K562 (cell line): ENCODE results near the gene SLC7A10. TPM values are rescaled to one million over a fixed set of nuclear protein-coding genes. Genes with fewer than 3 reads are reported as not detected.

ENCODE experiments used
- ATAC-seq: fragments of 200-7000 bp; cut with Tn5 transposase; 3 replicates; pipeline ENCODE4 v1.9.1; 2020; ENCODE audit warnings: moderate library complexity
- BruUV-seq: library from RNA; stranded (reverse); fragments of 400-500 nt; replicated peaks from 2 replicates; lab custom pipeline; 2021; lab: Mats Ljungman, UMichigan
- CTCF ChIA-PET: fragments of 300-600 bp; formaldehyde crosslinking; extraction: SDS; loops from one replicate; lab custom pipeline; 2021; ENCODE audit warnings: low intra/inter-chr PET ratio; lab: Yijun Ruan, JAX
- POLR2A ChIA-PET: fragments of 300-600, 350-650 bp; sonication (Branson Sonifier 250); formaldehyde crosslinking; extraction: SDS; loops from one replicate; lab custom pipeline; 2021; ENCODE audit warnings: antibody characterized with exemption, inconsistent platforms; lab: Yijun Ruan, JAX
- DNase-seq, 4 experiments: peaks; one replicate each; pipeline versions ENCODE4 v3.0.0 to v3.0.0-alpha.2; 2011 to 2018; ENCODE audit warnings: low spot score in 3 of 4, mixed read lengths in 3 of 4; ENCODE audit errors: extremely low read depth in 1 of 4
- FAIRE-seq: peaks from 2 replicates; lab custom pipeline; 2011; peaks lifted over from hg19 to GRCh38; lab: Jason Lieb, UNC
- H2AFZ ChIP-seq: 2 replicates; pipeline ENCODE4 v1.6.0; 2011; ENCODE audit warnings: low read depth, low read length, control low read depth, inconsistent platforms
- H3K27ac ChIP-seq: fragments of 200-600 bp; 3 replicates; pipeline ENCODE4 v1.8.0; 2011; ENCODE audit warnings: low read depth, mild to moderate bottlenecking, control low read depth, inconsistent platforms, low read length, moderate library complexity, mixed read lengths; ENCODE audit errors: extremely low read depth
- H3K27me3 ChIP-seq, 2 experiments: fragments of 300-600 bp in 1 of 2; 2 replicates in 1 of 2; 3 replicates in 1 of 2; pipeline versions ENCODE4 v1.6.0 to v1.8.0; 2011; ENCODE audit warnings: inconsistent platforms in 2 of 2, low read length in 2 of 2, mild to moderate bottlenecking in 1 of 2, mixed read lengths in 1 of 2, moderate library complexity in 1 of 2; ENCODE audit not compliant: control insufficient read depth in 2 of 2, insufficient read depth in 2 of 2
- H3K36me3 ChIP-seq: fragments of 300-600 bp; 3 replicates; pipeline ENCODE4 v1.8.0; 2011; ENCODE audit warnings: mild to moderate bottlenecking, low read length, inconsistent platforms; ENCODE audit not compliant: control insufficient read depth, insufficient read depth
- H3K4me1 ChIP-seq, 2 experiments: fragments of 200-600 bp in 1 of 2; replicated peaks in 1 of 2; 2 replicates in 1 of 2; 3 replicates in 1 of 2; pipeline versions ENCODE4 v1.5.1 to v1.8.0; 2011; ENCODE audit warnings: inconsistent platforms in 2 of 2, low read length in 2 of 2, mild to moderate bottlenecking in 1 of 2, mixed read lengths in 1 of 2, moderate library complexity in 1 of 2; ENCODE audit not compliant: control insufficient read depth in 2 of 2, insufficient read depth in 2 of 2
- H3K4me2 ChIP-seq: 2 replicates; pipeline ENCODE4 v1.6.1; 2011; ENCODE audit warnings: low read length, control low read depth, inconsistent platforms, mixed read lengths; ENCODE audit not compliant: insufficient read depth
- H3K4me3 ChIP-seq: fragments of 200-600 bp; sonication (generic), shearing (Covaris generic); 2 replicates; pipeline ENCODE4 v1.5.1; 2016; ENCODE audit warnings: control low read depth, inconsistent platforms
- H3K79me2 ChIP-seq: fragments of 200-600 bp; 3 replicates; pipeline ENCODE4 v1.8.0; 2011; ENCODE audit warnings: low read length, inconsistent platforms; ENCODE audit not compliant: control insufficient read depth, insufficient read depth
- H3K9ac ChIP-seq, 2 experiments: 2 replicates each; pipeline versions ENCODE4 v1.6.0 to v1.6.1; 2011; ENCODE audit warnings: low read depth in 2 of 2, low read length in 2 of 2, control low read depth in 1 of 2, inconsistent platforms in 1 of 2, mild to moderate bottlenecking in 1 of 2, mixed read lengths in 1 of 2; ENCODE audit not compliant: insufficient read depth in 1 of 2
- H3K9me1 ChIP-seq: one replicate; pipeline ENCODE4 v1.6.0; 2011; ENCODE audit warnings: inconsistent platforms, mild to moderate bottlenecking, low read length, moderate library complexity; ENCODE audit not compliant: control insufficient read depth, insufficient read depth
- H3K9me3 ChIP-seq: replicated peaks from 2 replicates; pipeline ENCODE4 v1.5.1; 2011; ENCODE audit warnings: low read depth, low read length, inconsistent platforms; ENCODE audit not compliant: control insufficient read depth, insufficient read depth
- H4K20me1 ChIP-seq: replicated peaks from 2 replicates; pipeline ENCODE4 v1.6.1; 2011; ENCODE audit warnings: low read length, inconsistent platforms, mixed read lengths; ENCODE audit not compliant: control insufficient read depth, insufficient read depth
- HMBOX1 ChIP-seq: sonication (generic); IDR thresholded peaks from 2 replicates; pipeline ENCODE4 v1.6.1; 2016
- JUND ChIP-seq, 2 experiments: IDR thresholded peaks; 2 replicates in 1 of 2; 3 replicates in 1 of 2; pipeline ENCODE4 v1.6.1; 2011; ENCODE audit warnings: borderline replicate concordance in 2 of 2, low read depth in 2 of 2, low read length in 2 of 2, improper control_type of control experiment in 1 of 2, missing biosample characterization in 1 of 2, missing genetic modification characterization in 1 of 2, missing genetic modification reagents in 1 of 2
- KAT7 ChIP-seq: sonication (generic); formaldehyde crosslinking; IDR thresholded peaks from 2 replicates; pipeline ENCODE4 v1.8.0; 2022; ENCODE audit warnings: missing genetic modification reagents, mild to moderate bottlenecking, borderline replicate concordance
- KDM2B ChIP-seq: fragments of 250-450 bp; sonication (Bioruptor Pico); IDR thresholded peaks from 2 replicates; pipeline ENCODE4 v1.8.0; 2021; ENCODE audit warnings: mild to moderate bottlenecking, moderate library complexity
- MTF1 ChIP-seq: fragments of 250-450 bp; sonication (Bioruptor Pico); IDR thresholded peaks from 2 replicates; pipeline ENCODE4 v1.9.0; 2021; ENCODE audit warnings: moderate library complexity, mild to moderate bottlenecking, inconsistent platforms, borderline replicate concordance
- MYC ChIP-seq, 2 experiments: fragments of 250-450 bp in 1 of 2; sonication (Bioruptor Pico) in 1 of 2; IDR thresholded peaks; 2 replicates each; pipeline versions ENCODE4 v1.5.1 to v1.6.1; 2012 to 2021; ENCODE audit warnings: low read depth in 2 of 2, borderline replicate concordance in 1 of 2, improper control_type of control experiment in 1 of 2, low read length in 1 of 2, mild to moderate bottlenecking in 1 of 2, moderate library complexity in 1 of 2
- NRF1 ChIP-seq, 2 experiments: fragments of 450-650 bp; IDR thresholded peaks in 1 of 2; conservative IDR thresholded peaks in 1 of 2; 2 replicates each; pipeline ENCODE4 v1.6.1; 2014; ENCODE audit warnings: mild to moderate bottlenecking in 2 of 2
- PYGO2 ChIP-seq: fragments of 450-650 bp; IDR thresholded peaks from 2 replicates; pipeline ENCODE4 v1.6.1; 2016; ENCODE audit warnings: mild to moderate bottlenecking, missing genetic modification characterization, moderate library complexity, missing compliant biosample characterization
- STAG1 ChIP-seq: sonication (generic); formaldehyde crosslinking; IDR thresholded peaks from 2 replicates; pipeline ENCODE4 v1.5.0; 2020; ENCODE audit warnings: missing genetic modification reagents, borderline replicate concordance
- TBP ChIP-seq: optimal IDR thresholded peaks from 2 replicates; pipeline ENCODE3; 2011; ENCODE audit warnings: low read depth, low read length, improper control_type of control experiment
- U2AF1 ChIP-seq: fragments of 200-400 bp; formaldehyde crosslinking; optimal IDR thresholded peaks from 2 replicates; pipeline ENCODE3; 2017; ENCODE audit warnings: mild to moderate bottlenecking, low read depth, low read length, moderate library complexity
- U2AF2 ChIP-seq: fragments of 200-400 bp; formaldehyde crosslinking; optimal IDR thresholded peaks from 2 replicates; pipeline ENCODE3; 2017; ENCODE audit warnings: low read depth, mild to moderate bottlenecking, low read length
- XRCC4 ChIP-seq: IDR thresholded peaks from one replicate; pipeline ENCODE4 v1.6.1; 2011; ENCODE audit not compliant: insufficient read depth, insufficient read length; ENCODE audit errors: extremely low read depth
- ZFPM2 ChIP-seq: fragments of 250-450 bp; sonication (Bioruptor Pico); IDR thresholded peaks from 2 replicates; pipeline ENCODE4 v1.5.1; 2022; ENCODE audit warnings: mild to moderate bottlenecking
- ZNF12 ChIP-seq: sonication (generic); formaldehyde crosslinking; IDR thresholded peaks from 2 replicates; pipeline ENCODE4 v1.4.0; 2020; ENCODE audit warnings: mild to moderate bottlenecking, missing genetic modification reagents
- ZNF175 ChIP-seq: fragments of 200-800 bp; sonication (Bioruptor generic); IDR thresholded peaks from 2 replicates; pipeline ENCODE4 v1.6.1; 2016; ENCODE audit warnings: low read depth, mild to moderate bottlenecking, missing genetic modification characterization, missing compliant biosample characterization
- ZNF239 ChIP-seq: fragments of 250-450 bp; sonication (Bioruptor Pico); IDR thresholded peaks from 2 replicates; pipeline ENCODE4 v1.4.0; 2020; ENCODE audit warnings: mild to moderate bottlenecking
- WGBS: fragments of 100-300 bp; shearing (Covaris generic); methylation state at CpG from one replicate; pipeline ENCODE4 v1.1.6; 2016; ENCODE audit warnings: low coverage, mixed read lengths; ENCODE audit not compliant: insufficient coverage; ENCODE audit errors: missing lambda C conversion rate; 5-methylcytosine and 5-hydroxymethylcytosine counted together
- in situ Hi-C: fragments of 300-500 bp; cut with MboI; formaldehyde crosslinking; loops from 4 replicates; pipeline ENCODE4 v1.15.0; 2018; ENCODE audit warnings: inconsistent platforms, mixed read lengths
- intact Hi-C: fragments of 100-400 bp; cut with micrococcal nuclease; formaldehyde crosslinking; loops from 2 replicates; pipeline ENCODE4 v1.14.2; 2022
- polyA plus RNA-seq, 8 experiments: library from polyadenylated mRNA; depleted of rRNA in 4 of 8; stranded (reverse) in 5 of 8; unstranded in 3 of 8; fragments of >200 nt; fragmentation: Nextera tagmentation in 2 of 8; fragmentation: Illumina TruSeq in 1 of 8; extraction: Ambion mirVana in 2 of 8; extraction: Trizol in 1 of 8; gene quantifications; 2 replicates each; pipeline versions ENCODE4 v1.2.1 to v1.2.3, GENCODE V29; 2011 to 2014; ENCODE audit warnings: inconsistent platforms in 1 of 8, missing spikeins in 1 of 8
- total RNA-seq, 7 experiments: library from RNA; depleted of rRNA in 6 of 7; stranded (reverse); fragments of >200 nt in 6 of 7; fragmentation: Illumina TruSeq in 2 of 7; extraction: Trizol in 2 of 7; gene quantifications; 2 replicates each; pipeline versions ENCODE4 v1.2.1 to v1.2.3, GENCODE V29; 2011 to 2021; ENCODE audit warnings: low replicate concordance in 1 of 7

Gene SLC7A10
- total and polyA plus RNA-seq, 9 of the 15 experiments (the other 6 are each of a cell fraction or from before 2014, with no cell fraction given): 0.07 TPM; not detected in 8

- Histone ChIP-seq H3K27me3 (peaks cover 2 to 39% of the 10 kb centered on the region in 2 experiments; a peak in 3 of 5 replicates), H3K9me1 (no peaks in the 10 kb centered on the region), H3K36me3 (no peaks in the 10 kb centered on the region)
- CTCF ChIA-PET: interaction anchor here (1.4 kb wide), 1 partner anchor 168 kb away, joined by 5 read pairs; no protein-coding TSS in a partner anchor
- POLR2A ChIA-PET: no interaction called here
- TF ChIP-seq ZFPM2 (CRISPR knock-in tag): no peak
- no peak for TF ChIP-seq HMBOX1
- TF ChIP-seq U2AF1: no peak
- TF ChIP-seq MYC (IDR thresholded peaks at IDR 0.05; ENCODE audit: low read depth, low read length): no peak
- TF ChIP-seq MYC (CRISPR knock-in tag; IDR thresholded peaks at IDR 0.05; ENCODE audit: borderline replicate concordance, low read depth): no peak
- TF ChIP-seq MTF1: no peak
- no peak for TF ChIP-seq ZNF239 (CRISPR knock-in tag)
- TF ChIP-seq NRF1 (conservative IDR thresholded peaks at IDR 0.05 in 1 of 2, IDR thresholded peaks at IDR 0.05 in 1 of 2): no peak
- TF ChIP-seq JUND (IDR thresholded peaks at IDR 0.05; ENCODE audit: borderline replicate concordance, low read depth, low read length): no peak
- no peak for TF ChIP-seq JUND (tag; IDR thresholded peaks at IDR 0.05; ENCODE audit: borderline replicate concordance, low read depth, low read length)
- TF ChIP-seq TBP: no peak
- TF ChIP-seq ZNF12 (CRISPR knock-in tag): no peak
- no peak for TF ChIP-seq KAT7 (CRISPR knock-in tag)
- no peak for TF ChIP-seq XRCC4
- no peak for TF ChIP-seq U2AF2
- no peak for TF ChIP-seq STAG1 (CRISPR knock-in tag)
- no peak for TF ChIP-seq ZNF175 (CRISPR knock-in tag)
- TF ChIP-seq KDM2B (CRISPR knock-in tag): no peak
- no peak for TF ChIP-seq PYGO2 (tag)
- TF ChIP-seq, all 486 proteins: peak for 0
- Histone ChIP-seq H3K4me1 (peaks cover 0 to 26% of the 10 kb centered on the region in 2 experiments; a peak in 2 of 5 replicates), H4K20me1 (peaks cover 10% of the 10 kb centered on the region), H3K79me2 (no peaks in the 10 kb centered on the region), H3K4me2 (no peak overlapping the region), H3K4me3 (no peak overlapping the region), H3K27ac (no peak overlapping the region), H3K9ac (no peak overlapping the region), H2AFZ (no peak overlapping the region), H3K9me3 (no peaks in the 10 kb centered on the region)
- 4% methylated on average over 10 of the region's 10 CpGs for WGBS
- BruUV-seq: no TSS peak
- intact Hi-C loops (loop anchor here (5.0 kb wide), 1 partner anchor 534 kb away; no protein-coding TSS in a partner anchor), in situ Hi-C loops (loop anchor here (5.0 kb wide), 2 partner anchors 169 to 534 kb away; no protein-coding TSS in a partner anchor)
- DNase-seq: no peak
- no peak for ATAC-seq
- no peak for FAIRE-seq
Measured at GRCh38 chr19:33238481-33239149, 13.0 kb upstream of the SLC7A10 start.
